SK-N-SH treated with all-trans-retinoic acid at 6 μM for 48 hours (cell line): ENCODE data around the gene TRIM50.
"Not testable (repeated sequence)": the region's sequence is repeated elsewhere in the genome, so short reads cannot be mapped to it uniquely, and the experiment has no call there.

Experiments used
- CREB5 ChIP-seq: fragments of 250-450 bp; sonication (Bioruptor Pico); IDR thresholded peaks from 2 replicates; pipeline ENCODE4 v1.5.1; 2020; ENCODE audit warnings: low read depth, mild to moderate bottlenecking, moderate library complexity
- ESRRG ChIP-seq: fragments of 250-450 bp; sonication (Bioruptor Pico); IDR thresholded peaks from 2 replicates; pipeline ENCODE4 v1.6.1; 2021; ENCODE audit warnings: mild to moderate bottlenecking
- PATZ1 ChIP-seq: fragments of 250-450 bp; sonication (Bioruptor Pico); IDR thresholded peaks from 2 replicates; pipeline ENCODE4 v1.8.0; 2020; ENCODE audit warnings: mild to moderate bottlenecking, moderate library complexity, borderline replicate concordance
- TOX ChIP-seq: fragments of 250-450 bp; sonication (Bioruptor Pico); IDR thresholded peaks from 2 replicates; pipeline ENCODE4 v1.8.0; 2021; ENCODE audit warnings: mild to moderate bottlenecking, moderate library complexity, borderline replicate concordance
- ZC3H10 ChIP-seq: fragments of 250-450 bp; sonication (Bioruptor Pico); IDR thresholded peaks from 2 replicates; pipeline ENCODE4 v1.5.1; 2021; ENCODE audit warnings: mild to moderate bottlenecking, moderate library complexity
- ZFP3 ChIP-seq: fragments of 250-450 bp; sonication (Bioruptor Pico); IDR thresholded peaks from 2 replicates; pipeline ENCODE4 v1.5.0; 2020; ENCODE audit warnings: mild to moderate bottlenecking, moderate library complexity
- ZFP30 ChIP-seq: fragments of 450-650 bp; formaldehyde crosslinking; IDR thresholded peaks from 2 replicates; pipeline ENCODE4 v1.5.0; 2022; ENCODE audit warnings: mild to moderate bottlenecking, moderate library complexity
- TF ChIP-seq, protein P1 (sequence below): fragments of 250-450 bp; sonication (Bioruptor Pico); IDR thresholded peaks from 2 replicates; pipeline ENCODE4 v1.8.0; 2021; ENCODE audit warnings: low read depth, mild to moderate bottlenecking, moderate library complexity, borderline replicate concordance

GRCh38 chr7:73267813-73268212 is 60.1 kb downstream of the TRIM50 start:
- TF ChIP-seq TOX (CRISPR knock-in tag); ZFP30 (CRISPR knock-in tag); CREB5 (CRISPR knock-in tag); ZC3H10 (CRISPR knock-in tag); ESRRG; ZFP3 (CRISPR knock-in tag); PATZ1 (CRISPR knock-in tag): not testable (repeated sequence)
- TF ChIP-seq, protein P1, sequence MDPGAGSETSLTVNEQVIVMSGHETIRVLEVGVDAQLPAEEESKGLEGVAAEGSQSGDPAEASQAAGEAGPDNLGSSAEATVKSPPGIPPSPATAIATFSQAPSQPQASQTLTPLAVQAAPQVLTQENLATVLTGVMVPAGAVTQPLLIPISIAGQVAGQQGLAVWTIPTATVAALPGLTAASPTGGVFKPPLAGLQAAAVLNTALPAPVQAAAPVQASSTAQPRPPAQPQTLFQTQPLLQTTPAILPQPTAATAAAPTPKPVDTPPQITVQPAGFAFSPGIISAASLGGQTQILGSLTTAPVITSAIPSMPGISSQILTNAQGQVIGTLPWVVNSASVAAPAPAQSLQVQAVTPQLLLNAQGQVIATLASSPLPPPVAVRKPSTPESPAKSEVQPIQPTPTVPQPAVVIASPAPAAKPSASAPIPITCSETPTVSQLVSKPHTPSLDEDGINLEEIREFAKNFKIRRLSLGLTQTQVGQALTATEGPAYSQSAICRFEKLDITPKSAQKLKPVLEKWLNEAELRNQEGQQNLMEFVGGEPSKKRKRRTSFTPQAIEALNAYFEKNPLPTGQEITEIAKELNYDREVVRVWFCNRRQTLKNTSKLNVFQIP (CRISPR knock-in tag), result not testable (repeated sequence)
